22Rv1 (cell line): ENCODE measurements around the gene KIAA0753.

ENCODE experiments used
- CTCF ChIP-seq: fragments of 450-650 bp; IDR thresholded peaks from 2 replicates; pipeline ENCODE4 v1.5.1; 2017; ENCODE audit warnings: mild to moderate bottlenecking
- ZFX ChIP-seq: fragments of 450-650 bp; IDR thresholded peaks from 2 replicates; pipeline ENCODE4 v1.6.1; 2017; ENCODE audit warnings: antibody characterized with exemption, borderline replicate concordance

- TF ChIP-seq CTCF (no peak), ZFX (no peak)
Measured at GRCh38 chr17:6555331-6556120, 85.0 kb downstream of the KIAA0753 start.
